Measurements from ENCODE around the gene TAS2R10.
"Not testable (repeated sequence)": the region's sequence is repeated elsewhere in the genome, so short reads cannot be mapped to it uniquely, and the experiment has no call there.

TAS2R10 gene, protein sequence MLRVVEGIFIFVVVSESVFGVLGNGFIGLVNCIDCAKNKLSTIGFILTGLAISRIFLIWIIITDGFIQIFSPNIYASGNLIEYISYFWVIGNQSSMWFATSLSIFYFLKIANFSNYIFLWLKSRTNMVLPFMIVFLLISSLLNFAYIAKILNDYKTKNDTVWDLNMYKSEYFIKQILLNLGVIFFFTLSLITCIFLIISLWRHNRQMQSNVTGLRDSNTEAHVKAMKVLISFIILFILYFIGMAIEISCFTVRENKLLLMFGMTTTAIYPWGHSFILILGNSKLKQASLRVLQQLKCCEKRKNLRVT

GRCh38 chr12:10826258-10826657, at the start of gene TAS2R10:
TSS of gene TAS2R10 (minus strand) at chr12:10826358. CDS start at chr12:10826269, 89 bp downstream.
- no peak for DNase-seq

DNA sequence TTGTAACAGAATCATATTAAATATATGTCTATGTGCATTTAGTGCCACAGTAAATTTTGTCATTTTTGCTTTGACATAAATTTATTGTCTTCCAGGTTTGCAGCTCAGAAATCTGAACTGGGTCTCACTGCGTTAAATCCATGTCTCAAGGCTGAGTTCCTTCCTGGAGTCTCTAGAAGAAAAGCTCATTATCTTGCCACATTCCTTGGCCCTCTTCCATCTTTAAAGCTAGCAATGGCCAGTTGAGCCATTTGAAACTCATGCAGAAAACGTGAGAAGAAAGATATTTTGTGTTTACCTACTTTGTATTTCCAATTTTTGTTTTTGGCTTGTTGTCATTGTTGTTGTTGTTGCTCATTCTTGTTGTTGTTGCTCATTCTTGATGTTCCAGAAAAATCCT, 47.2 kb upstream of the TAS2R10 start:
- DNase-seq, result no peak

DNA sequence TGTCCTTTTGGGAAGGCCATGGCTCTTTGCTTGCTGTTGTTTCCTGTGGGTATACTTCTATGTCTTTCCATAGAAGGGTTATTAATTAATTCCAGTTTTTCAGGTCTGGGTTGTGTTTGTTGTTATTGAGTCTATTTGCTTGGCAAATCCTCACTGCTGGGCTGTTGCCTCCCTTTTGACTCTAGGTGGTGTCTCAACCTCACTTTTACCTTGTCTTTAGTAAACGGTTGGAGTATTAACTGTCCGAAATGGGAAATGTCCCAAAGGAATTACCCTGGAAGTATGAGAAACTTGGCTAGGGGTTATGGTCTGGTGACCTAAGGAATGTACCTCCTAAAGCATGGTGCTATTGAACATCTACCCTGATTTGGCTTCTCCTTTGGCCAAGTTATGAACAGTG, 41.2 kb upstream of the TAS2R10 start:
- no peak for DNase-seq

DNA sequence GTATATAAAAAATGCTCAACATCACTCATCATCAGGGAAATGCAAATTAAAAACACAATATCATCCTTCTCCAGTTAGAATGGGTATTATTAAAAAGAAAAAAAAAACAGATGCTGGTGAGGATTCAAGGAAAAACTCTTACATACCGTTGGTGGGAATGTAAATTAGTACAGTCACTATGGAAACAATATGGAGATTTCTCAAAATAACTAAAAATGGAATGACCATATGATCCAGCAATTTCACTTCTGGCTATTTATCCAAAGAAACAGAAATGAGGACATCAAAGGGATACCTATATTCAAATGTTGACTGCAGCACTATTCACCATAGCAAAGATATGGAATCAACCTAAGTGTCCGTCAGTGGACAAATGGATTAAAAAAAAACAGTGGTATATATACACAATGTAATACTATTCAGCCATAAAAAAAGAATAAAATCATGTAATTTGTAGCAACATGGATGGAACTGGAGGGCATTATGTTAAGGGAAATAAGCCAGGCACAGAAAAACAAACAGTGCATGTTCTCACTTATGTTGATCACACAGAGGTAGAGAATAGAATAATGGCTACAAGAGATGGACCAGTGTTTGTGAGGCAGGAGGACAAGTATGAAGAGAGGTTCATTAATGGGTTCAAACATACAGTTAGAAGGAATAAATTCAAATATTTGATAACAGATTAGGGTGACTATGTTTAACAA, 37.5 kb upstream of the TAS2R10 start:
- DNase-seq, result no peak

- DNase-seq, result no peak
These were observed 35.2 kb upstream of the TAS2R10 start for GRCh38 chr12:10861366-10861765.

- no peak for DNase-seq
These were observed 29.6 kb upstream of the TAS2R10 start for GRCh38 chr12:10855807-10856206.

DNA sequence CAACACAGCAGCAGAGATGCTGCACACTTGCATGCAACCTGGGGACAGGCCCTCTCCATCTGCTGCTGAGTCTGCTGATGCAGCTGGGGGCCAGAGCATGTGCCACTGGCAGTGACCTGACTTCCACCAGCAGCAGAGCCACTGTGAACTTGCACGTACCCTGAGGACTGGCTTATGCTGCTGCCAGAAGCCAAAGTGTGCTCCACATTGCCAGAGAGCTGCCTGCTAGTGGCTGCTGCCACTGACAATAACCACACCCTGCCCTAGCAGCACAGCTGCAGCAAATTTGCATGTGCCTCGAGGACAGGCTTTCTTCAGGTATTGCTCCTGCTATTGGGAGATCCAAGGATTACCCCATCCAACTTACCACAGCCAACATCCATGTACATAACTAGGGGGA, 27.6 kb upstream of the TAS2R10 start:
- no peak for DNase-seq

GRCh38 chr12:10851243-10851858, 25.2 kb upstream of the TAS2R10 start:
- DNase-seq, result no peak

GRCh38 chr12:10849425-10849878, 23.3 kb upstream of the TAS2R10 start, which contains the start of gene PRR4:
TSS of gene PRR4 (minus strand) at chr12:10849475. CDS start at chr12:10849437, 38 bp downstream.
- DNase-seq, result no peak

- no peak for DNase-seq
These were observed 21.6 kb upstream of the TAS2R10 start for GRCh38 chr12:10847744-10848143.

GRCh38 chr12:10842862-10843261, 16.7 kb upstream of the TAS2R10 start:
- no peak for DNase-seq

DNA sequence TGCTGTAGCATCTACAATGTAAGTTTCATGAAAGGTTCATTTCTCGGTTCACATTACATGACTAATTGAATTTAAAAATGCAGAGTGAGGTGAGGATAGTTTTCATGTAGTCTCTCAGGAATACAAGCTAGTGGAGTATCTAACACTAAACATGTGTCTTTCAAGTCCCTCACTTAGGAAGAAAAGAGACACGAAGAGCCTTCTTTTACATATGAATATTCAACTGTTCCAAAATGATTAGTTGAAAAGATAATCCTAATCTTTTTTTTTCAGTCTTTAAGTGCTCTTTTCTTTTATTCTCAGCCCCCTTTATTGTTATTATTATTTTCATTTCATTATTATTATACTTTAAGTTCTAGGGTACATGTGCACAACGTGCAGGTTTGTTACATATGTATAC, 12.3 kb upstream of the TAS2R10 start:
- no peak for DNase-seq

DNA sequence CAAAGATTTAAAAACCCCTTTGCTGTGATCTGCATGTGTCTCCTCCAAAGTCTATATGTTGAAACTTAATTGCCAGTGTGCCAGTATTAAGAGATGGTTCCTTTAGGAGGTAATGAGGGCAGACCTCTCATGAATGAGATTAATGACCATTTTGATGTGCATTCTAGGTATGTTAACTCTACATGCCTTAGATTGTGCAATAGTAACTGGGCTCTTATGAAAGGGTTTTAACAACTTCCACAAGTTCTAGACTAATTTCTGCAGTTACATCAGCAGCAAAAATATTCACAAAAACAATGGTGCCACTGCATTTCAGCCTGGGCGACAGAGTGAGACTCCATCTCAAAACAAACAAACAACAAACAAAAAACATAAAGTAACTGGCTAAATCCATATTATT, 3.8 kb upstream of the TAS2R10 start:
- no peak for DNase-seq

DNA sequence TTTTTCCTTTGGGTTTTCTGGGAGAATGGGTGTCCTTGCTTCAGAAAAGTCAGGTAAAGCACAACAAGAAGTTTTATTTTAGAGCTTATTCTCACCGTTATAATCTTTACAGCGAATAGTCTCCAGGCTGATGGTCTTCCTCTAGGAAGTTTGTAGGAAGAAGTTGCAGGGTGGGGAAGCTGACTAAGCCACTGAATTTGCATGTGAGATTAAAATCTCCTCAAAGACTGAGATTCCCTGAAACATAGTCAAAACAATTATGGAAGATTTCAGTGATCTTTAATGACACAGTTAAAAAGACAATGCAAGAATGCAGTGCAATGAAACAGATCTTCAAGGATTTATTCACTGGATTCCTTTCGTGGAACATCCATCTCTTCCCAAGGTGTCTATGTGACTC, 1.2 kb downstream of the TAS2R10 start:
- DNase-seq, result no peak

- DNase-seq, result no peak
These were observed 14.1 kb downstream of the TAS2R10 start for GRCh38 chr12:10811883-10812536.

DNA sequence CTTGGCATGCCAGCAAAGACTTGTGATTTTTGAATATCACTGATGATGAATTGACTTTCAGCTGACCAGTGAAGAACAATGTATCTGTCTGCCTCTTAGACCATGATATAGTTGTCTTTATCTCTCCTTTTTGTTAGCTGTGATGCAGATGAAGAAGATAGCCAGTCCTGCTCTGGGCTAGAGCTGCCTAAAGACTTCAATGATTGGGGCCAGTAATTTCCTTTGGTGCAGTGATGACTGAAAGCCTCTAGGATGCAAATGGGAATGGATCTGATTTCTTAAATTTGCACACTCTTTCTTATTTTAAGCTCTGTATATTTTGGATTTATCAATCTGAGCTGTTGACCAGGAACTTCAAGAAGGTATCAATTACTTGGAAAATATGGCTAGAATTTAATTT, 16.1 kb downstream of the TAS2R10 start, which contains the start of gene TAS2R9:
Gene TAS2R9, minus strand, starts transcription at position 101 of the 400 bp plus-strand sequence. Its CDS starts 93 bp downstream, at position 8.
- DNase-seq, result no peak

DNA sequence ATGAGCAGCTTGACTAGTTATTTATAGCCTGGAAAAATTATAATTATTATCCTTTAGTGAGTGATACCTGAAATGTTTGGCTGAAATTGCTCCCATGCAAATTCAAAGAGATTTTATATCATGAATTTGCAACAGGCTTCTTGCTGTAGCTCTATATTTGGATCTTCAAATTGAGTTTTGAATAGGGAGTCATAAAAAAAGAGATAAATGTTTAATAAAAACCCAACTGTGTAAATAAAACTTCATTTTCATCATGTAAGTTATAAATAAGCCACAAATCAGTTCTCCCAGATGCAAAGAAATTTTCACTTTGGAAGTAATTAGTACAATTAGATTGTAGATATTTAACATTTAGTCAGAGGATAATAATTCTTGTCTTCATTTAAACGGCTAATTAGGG, 19.0 kb downstream of the TAS2R10 start, which contains the start of gene TAS2R8:
Gene TAS2R8, minus strand, starts transcription at position 101 of the 400 bp plus-strand sequence. CDS start 306 bp downstream, outside the sequence.
- DNase-seq, result no peak

GRCh38 chr12:10802587-10802986, 23.6 kb downstream of the TAS2R10 start, which contains the start of gene TAS2R7:
TSS of gene TAS2R7 (minus strand) at chr12:10802627. CDS start at chr12:10802570, 57 bp downstream.
- DNase-seq, result no peak

GRCh38 chr12:10801741-10802140, 24.4 kb downstream of the TAS2R10 start:
- no peak for DNase-seq

GRCh38 chr12:10794222-10794621, 31.9 kb downstream of the TAS2R10 start:
- no peak for DNase-seq

- not testable (repeated sequence) for DNase-seq
These were observed 34.4 kb downstream of the TAS2R10 start for GRCh38 chr12:10791769-10792168.

DNA sequence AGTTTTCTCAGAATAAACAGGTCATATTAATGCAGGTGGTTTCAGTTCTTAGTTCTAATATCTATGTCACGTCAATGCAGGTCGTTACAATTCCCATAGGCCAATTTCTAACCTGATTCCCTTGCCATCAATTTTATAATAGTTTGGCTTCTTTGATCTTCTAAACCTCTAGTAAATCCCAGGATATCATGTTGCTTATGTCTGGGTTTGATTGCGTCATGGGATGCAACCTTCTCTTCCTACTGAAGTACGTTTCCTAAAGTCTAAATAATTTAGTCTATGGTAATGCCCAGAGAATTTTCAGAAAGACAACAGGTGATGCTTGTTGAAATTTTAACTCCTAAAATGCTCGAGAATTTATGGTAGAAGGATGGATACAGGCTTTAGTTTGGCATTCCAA, 42.9 kb downstream of the TAS2R10 start:
- no peak for DNase-seq

GRCh38 chr12:10779103-10779502, 47.1 kb downstream of the TAS2R10 start:
- no peak for DNase-seq
